H9 (cell line): Measurements from ENCODE around the gene RGSL1. TPM values are rescaled to one million over a fixed set of nuclear protein-coding genes. Genes with fewer than 3 reads are reported as not detected.

Experiments
- DNase-seq: peaks from one replicate; pipeline ENCODE4 v3.0.0-alpha.2; 2017
- H2AFZ ChIP-seq: one replicate; pipeline ENCODE4 v1.6.1; 2013; ENCODE audit warnings: mild to moderate bottlenecking, low read length, control low read depth, moderate library complexity
- H2AK5ac ChIP-seq: 2 replicates; pipeline ENCODE4 v1.6.1; 2013; ENCODE audit warnings: low read length, control low read depth, mixed read lengths; ENCODE audit not compliant: insufficient read length
- H2BK120ac ChIP-seq: one replicate; pipeline ENCODE4 v1.6.1; 2013; ENCODE audit warnings: low read depth, mild to moderate bottlenecking, low read length, control low read depth, inconsistent platforms; ENCODE audit not compliant: poor library complexity, severe bottlenecking
- H2BK12ac ChIP-seq: 2 replicates; pipeline ENCODE4 v1.6.1; 2013; ENCODE audit warnings: low read length, control low read depth, mixed read lengths, low read depth; ENCODE audit not compliant: insufficient read length
- H2BK15ac ChIP-seq: 2 replicates; pipeline ENCODE4 v1.6.1; 2013; ENCODE audit warnings: low read depth, low read length, control low read depth
- H2BK20ac ChIP-seq: one replicate; pipeline ENCODE4 v1.6.1; 2013; ENCODE audit warnings: low read depth, mild to moderate bottlenecking, low read length, control low read depth, inconsistent platforms; ENCODE audit not compliant: poor library complexity, severe bottlenecking
- H2BK5ac ChIP-seq: 2 replicates; pipeline ENCODE4 v1.6.1; 2013; ENCODE audit warnings: low read length, control low read depth, mixed read lengths; ENCODE audit not compliant: insufficient read length
- H3K14ac ChIP-seq: 2 replicates; pipeline ENCODE4 v1.6.1; 2013; ENCODE audit warnings: low read length, control low read depth; ENCODE audit not compliant: insufficient read depth
- H3K18ac ChIP-seq: 2 replicates; pipeline ENCODE4 v1.6.1; 2013; ENCODE audit warnings: low read depth, mild to moderate bottlenecking, mixed read lengths, low read length, control low read depth; ENCODE audit not compliant: insufficient read length
- H3K23ac ChIP-seq: 2 replicates; pipeline ENCODE4 v1.6.1; 2013; ENCODE audit warnings: low read length, control low read depth, mixed read lengths, low read depth; ENCODE audit not compliant: insufficient read length
- H3K23me2 ChIP-seq: 2 replicates; pipeline ENCODE4 v1.6.1; 2013; ENCODE audit warnings: low read depth, mild to moderate bottlenecking, mixed read lengths, low read length, control low read depth; ENCODE audit not compliant: insufficient read length, poor library complexity, severe bottlenecking
- H3K27ac ChIP-seq: 2 replicates; pipeline ENCODE4 v1.5.1; 2013; ENCODE audit warnings: low read length, control low read depth, mixed read lengths, low read depth; ENCODE audit not compliant: insufficient read length
- H3K27me3 ChIP-seq: 2 replicates; pipeline ENCODE4 v1.6.1; 2013; ENCODE audit warnings: low read length, control low read depth, inconsistent platforms; ENCODE audit not compliant: insufficient read depth
- H3K4ac ChIP-seq: 2 replicates; pipeline ENCODE4 v1.6.1; 2013; ENCODE audit warnings: low read depth, mild to moderate bottlenecking, control low read depth, inconsistent platforms, low read length, moderate library complexity
- H3K4me1 ChIP-seq: 2 replicates; pipeline ENCODE4 v1.6.1; 2013; ENCODE audit warnings: low read length, control low read depth, inconsistent platforms; ENCODE audit not compliant: insufficient read depth
- H3K4me2 ChIP-seq: 2 replicates; pipeline ENCODE4 v1.6.1; 2013; ENCODE audit warnings: low read length, control low read depth, mixed read lengths; ENCODE audit not compliant: insufficient read length, insufficient read depth
- H3K56ac ChIP-seq: 2 replicates; pipeline ENCODE4 v1.6.1; 2013; ENCODE audit warnings: low read depth, mild to moderate bottlenecking, mixed read lengths, low read length, control low read depth; ENCODE audit not compliant: insufficient read length
- H3K79me1 ChIP-seq: 2 replicates; pipeline ENCODE4 v1.6.1; 2013; ENCODE audit warnings: low read depth, mild to moderate bottlenecking, moderate library complexity, low read length, control low read depth, inconsistent platforms; ENCODE audit not compliant: insufficient read depth, poor library complexity, severe bottlenecking
- H3K79me2 ChIP-seq: 2 replicates; pipeline ENCODE4 v1.6.1; 2013; ENCODE audit warnings: low read length, control low read depth, inconsistent platforms; ENCODE audit not compliant: insufficient read depth
- H3K9ac ChIP-seq: 2 replicates; pipeline ENCODE4 v1.6.1; 2013; ENCODE audit warnings: low read length, control low read depth, mixed read lengths; ENCODE audit not compliant: insufficient read length; ENCODE audit errors: extremely low read depth
- H3K9me3 ChIP-seq: one replicate; pipeline ENCODE4 v1.6.1; 2013; ENCODE audit warnings: low read depth, low read length, inconsistent platforms; ENCODE audit not compliant: control insufficient read depth
- H3T11ph ChIP-seq: one replicate; pipeline ENCODE4 v1.6.1; 2013; ENCODE audit warnings: mild to moderate bottlenecking, low read length, control low read depth, inconsistent platforms
- H4K20me1 ChIP-seq: one replicate; pipeline ENCODE4 v1.6.1; 2013; ENCODE audit not compliant: control insufficient read depth, insufficient read length, insufficient read depth
- H4K5ac ChIP-seq: 2 replicates; pipeline ENCODE4 v1.6.1; 2013; ENCODE audit warnings: low read depth, mild to moderate bottlenecking, mixed read lengths, low read length, control low read depth; ENCODE audit not compliant: insufficient read length
- H4K8ac ChIP-seq: replicated peaks from 2 replicates; pipeline ENCODE4 v1.6.1; 2013; ENCODE audit warnings: low read length, control low read depth, mixed read lengths, low read depth; ENCODE audit not compliant: insufficient read length
- H4K91ac ChIP-seq: 2 replicates; pipeline ENCODE4 v1.6.1; 2013; ENCODE audit warnings: low read depth, mild to moderate bottlenecking, moderate library complexity, mixed read lengths, low read length, control low read depth; ENCODE audit not compliant: insufficient read length
- H3K27ac Mint-ChIP-seq, 3 experiments: 2 replicates in 2 of 3; 3 replicates in 1 of 3; pipeline ENCODE4 v1.8.0; 2020 to 2021; ENCODE audit warnings: mixed read lengths in 3 of 3, mild to moderate bottlenecking in 1 of 3, moderate library complexity in 1 of 3
- H3K27me3 Mint-ChIP-seq: 2 replicates; pipeline ENCODE4 v1.8.0; 2021; ENCODE audit warnings: low read depth, mild to moderate bottlenecking, moderate library complexity, mixed read lengths
- H3K36me3 Mint-ChIP-seq, 3 experiments: 2 replicates in 2 of 3; 3 replicates in 1 of 3; pipeline ENCODE4 v1.8.0; 2020 to 2021; ENCODE audit warnings: low read depth in 3 of 3, mixed read lengths in 3 of 3; ENCODE audit not compliant: insufficient read depth in 1 of 3
- H3K4me1 Mint-ChIP-seq, 2 experiments: 2 replicates each; pipeline ENCODE4 v1.8.0; 2020; ENCODE audit warnings: mixed read lengths in 2 of 2
- H3K4me3 Mint-ChIP-seq, 2 experiments: 2 replicates in 1 of 2; 3 replicates in 1 of 2; pipeline ENCODE4 v1.8.0; 2020 to 2021; ENCODE audit warnings: mild to moderate bottlenecking in 2 of 2, mixed read lengths in 2 of 2, moderate library complexity in 1 of 2
- H3K9me3 Mint-ChIP-seq, 2 experiments: 2 replicates in 1 of 2; 3 replicates in 1 of 2; pipeline ENCODE4 v1.8.0; 2020; ENCODE audit warnings: mild to moderate bottlenecking in 2 of 2, mixed read lengths in 2 of 2, moderate library complexity in 1 of 2
- CTCF ChIP-seq: fragments of 200-600 bp; sonication (generic); conservative IDR thresholded peaks from 3 replicates; pipeline ENCODE4 v1.8.0; 2021; ENCODE audit warnings: antibody characterized with exemption, mild to moderate bottlenecking
- WGBS: extraction: QIAGEN DNeasy Blood & Tissue Kit; methylation state at CpG from one replicate; pipeline ENCODE4 v1.1.7; 2013; ENCODE audit warnings: missing lambda C conversion rate, low lambda C conversion rate, mixed read lengths; ENCODE audit not compliant: insufficient read length; ENCODE audit errors: extremely low coverage; 5-methylcytosine and 5-hydroxymethylcytosine counted together
- total RNA-seq: library from RNA; stranded (reverse); gene quantifications from 2 replicates; pipeline ENCODE4 v1.2.1, GENCODE V29; 2021

Gene RGSL1
- total RNA-seq, 1 experiment from 2014 or later = not detected

GRCh38 chr1:182444497-182444896 lies 5.4 kb upstream of the RGSL1 start:
- no peak overlapping the region for H4K5ac ChIP-seq
- no peak overlapping the region for H4K8ac ChIP-seq
- H3K27ac ChIP-seq = no peak overlapping the region
- no peak overlapping the region for H3K9ac ChIP-seq
- H3K4me1 ChIP-seq = no peaks in the 10 kb centered on the region
- H3K18ac ChIP-seq = no peak overlapping the region
- H3K56ac ChIP-seq = no peak overlapping the region
- no peak overlapping the region for H2BK120ac ChIP-seq
- H3K23ac ChIP-seq = no peak overlapping the region
- no peak overlapping the region; a peak in 1 of 7 replicates for H3K27ac Mint-ChIP-seq
- no peak overlapping the region for H2BK5ac ChIP-seq
- H3K79me1 ChIP-seq = no peaks in the 10 kb centered on the region
- H3K9me3 ChIP-seq = no peaks in the 10 kb centered on the region
- H2BK12ac ChIP-seq = no peak overlapping the region
- no peak overlapping the region; a peak in 1 of 5 replicates for H3K4me3 Mint-ChIP-seq
- H3K4me2 ChIP-seq = no peak overlapping the region
- H3K9me3 Mint-ChIP-seq = peaks cover 11 to 16% of the 10 kb centered on the region in 2 experiments; a peak in 4 of 5 replicates
- WGBS = no CpG with 5 or more reads among the region's 4 CpGs
- H3K4me1 Mint-ChIP-seq = peaks cover 15 to 23% of the 10 kb centered on the region in 2 experiments
- no peak overlapping the region for H3K14ac ChIP-seq
- peaks cover 2% of the 10 kb centered on the region; the same call in 1 of the 2 replicates for H3K27me3 Mint-ChIP-seq
- H4K20me1 ChIP-seq = no peaks in the 10 kb centered on the region
- H3T11ph ChIP-seq = no peak overlapping the region
- peak; percentile 29 for DNase-seq
- no peaks in the 10 kb centered on the region for H3K79me2 ChIP-seq
- H2AFZ ChIP-seq = no peak overlapping the region
- no peak overlapping the region for H3K4ac ChIP-seq
- H3K23me2 ChIP-seq = no peaks in the 10 kb centered on the region
- TF ChIP-seq CTCF = peak; percentile 42; the same call in 2 of the 3 replicates
- H3K27me3 ChIP-seq = no peaks in the 10 kb centered on the region
- no peak overlapping the region for H2BK20ac ChIP-seq
- no peak overlapping the region for H4K91ac ChIP-seq
- H3K36me3 Mint-ChIP-seq = peaks cover 0 to 5% (median 4%) of the 10 kb centered on the region in 3 experiments; a peak in 2 of 7 replicates
- H2BK15ac ChIP-seq = no peak overlapping the region
- no peak overlapping the region for H2AK5ac ChIP-seq
